Lower lobe of right lung (tissue), 2 donors: Measurements from ENCODE around the gene TSC2. TPM values are rescaled to one million over a fixed set of nuclear protein-coding genes. Genes with fewer than 3 reads are reported as not detected.
A peak's percentile ranks its signal among the peaks of the same experiment; 100 is the strongest.

Experiments used
- ATAC-seq, 2 donors: fragments of 200-7000 bp; cut with Tn5 transposase; one replicate each; pipeline ENCODE4 v1.9.1; 2020 to 2022; ENCODE audit warnings: mild to moderate bottlenecking in 2 of 2, moderate library complexity in 2 of 2
- DNase-seq: peaks from one replicate; pipeline ENCODE4 v3.0.0-alpha.2; 2020
- H3K27ac ChIP-seq: fragments of 200-600 bp; one replicate; pipeline ENCODE4 v1.8.0; 2022
- H3K27me3 ChIP-seq: fragments of 200-600 bp; one replicate; pipeline ENCODE4 v1.8.0; 2022; ENCODE audit warnings: low read depth
- H3K36me3 ChIP-seq: fragments of 200-600 bp; one replicate; pipeline ENCODE4 v1.8.0; 2022; ENCODE audit warnings: mild to moderate bottlenecking
- H3K4me1 ChIP-seq: fragments of 200-600 bp; one replicate; pipeline ENCODE4 v1.8.0; 2022
- H3K4me3 ChIP-seq: fragments of 200-600 bp; one replicate; pipeline ENCODE4 v1.8.0; 2022; ENCODE audit warnings: mild to moderate bottlenecking
- H3K9me3 ChIP-seq: fragments of 200-600 bp; one replicate; pipeline ENCODE4 v1.8.0; 2022
- CTCF ChIP-seq: fragments of 200-600 bp; IDR thresholded peaks from one replicate; pipeline ENCODE4 v1.8.0; 2022; ENCODE audit warnings: antibody characterized with exemption, mild to moderate bottlenecking
- intact Hi-C: fragments of 100-400 bp; cut with DNase I; formaldehyde crosslinking; loops from one replicate; pipeline ENCODE4 v1.11.0; 2022
- total RNA-seq: library from RNA; stranded (reverse); fragmentation: NEBNext Ultra II Directional; extraction: Animal tissue kit (Norgen Biotek cat#: 25700); gene quantifications from one replicate; pipeline ENCODE4 v1.2.1, GENCODE V29; 2021
- donor health status: DM: no; HTN: yes; CAD: no; lungs with severe emphysema.

TSC2 gene
- total RNA-seq, 1 donor from 2014 or later, result 123 TPM

GRCh38 chr16:2045965-2046892 lies 1.6 kb upstream of the TSC2 start:
- no peak for ATAC-seq
- intact Hi-C loops, result no loop called here
- Histone ChIP-seq H3K36me3 (peaks cover 13% of the 10 kb centered on the region), H3K9me3 (no peaks in the 10 kb centered on the region), H3K27me3 (no peaks in the 10 kb centered on the region), H3K27ac (peak overlapping the region; percentile 82), H3K4me3 (peak overlapping the region; percentile 96), H3K4me1 (peaks cover 71% of the 10 kb centered on the region)
- DNase-seq, result no peak
- no peak for TF ChIP-seq CTCF

- H3K4me1 ChIP-seq, result peaks cover 64% of the 10 kb centered on the region
- TF ChIP-seq CTCF, result no peak
Measured at GRCh38 chr16:2046893-2047329, 874 bp upstream of the TSC2 start.

DNA sequence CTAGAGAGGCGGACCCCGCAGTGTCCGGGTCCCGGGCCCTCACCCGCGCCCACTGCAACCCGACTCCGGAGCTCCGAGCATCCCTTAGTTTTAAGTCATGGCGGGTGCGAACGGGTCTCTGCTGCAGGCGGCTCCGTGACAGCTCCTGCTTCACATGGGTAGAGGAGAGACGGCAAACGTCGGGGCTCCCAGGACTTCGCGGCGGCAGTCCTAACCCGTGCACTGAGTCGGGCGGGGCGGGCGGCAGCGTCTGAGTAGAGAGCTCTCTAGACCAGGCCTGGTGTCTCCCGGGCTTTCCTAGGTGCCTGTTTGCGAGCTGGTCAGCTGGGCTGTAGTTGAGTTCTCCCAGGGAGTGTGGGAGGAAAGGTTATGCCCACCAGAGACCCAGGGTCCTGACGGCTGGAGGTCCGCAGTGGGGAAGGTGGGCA lies 345 bp downstream of the TSC2 start:
- ATAC-seq, result peak in 1 of 2 donors; percentile 13
- TF ChIP-seq CTCF, result no peak
- H3K9me3 ChIP-seq, result no peaks in the 10 kb centered on the region

More at GRCh38 chr16:2046893-2047329, 874 bp upstream of the TSC2 start:
- H3K36me3 ChIP-seq, result peaks cover 19% of the 10 kb centered on the region
- peak overlapping the region; percentile 82 for H3K27ac ChIP-seq
- no peaks in the 10 kb centered on the region for H3K9me3 ChIP-seq
- peak overlapping the region; percentile 96 for H3K4me3 ChIP-seq
- no peak for DNase-seq
- H3K27me3 ChIP-seq, result no peaks in the 10 kb centered on the region
- ATAC-seq, result no peak
- intact Hi-C loops, result no loop called here

DNA sequence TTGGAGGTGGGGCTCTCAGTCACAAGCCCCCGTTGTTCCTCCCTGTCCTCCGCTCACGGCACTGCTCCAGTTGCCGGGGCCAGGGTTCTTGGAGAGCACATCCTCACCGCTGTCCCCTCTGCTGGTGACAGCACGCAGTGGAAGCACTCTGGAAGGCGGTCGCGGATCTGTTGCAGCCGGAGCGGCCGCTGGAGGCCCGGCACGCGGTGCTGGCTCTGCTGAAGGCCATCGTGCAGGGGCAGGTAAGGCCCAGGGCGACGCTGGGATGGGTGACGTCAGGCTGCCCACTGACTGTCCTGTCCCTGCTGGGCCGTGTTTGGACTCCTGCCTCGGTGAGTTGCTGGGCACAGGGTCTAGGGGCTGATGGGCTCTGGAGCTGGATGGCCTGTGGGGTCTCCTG lies 5.4 kb downstream of the TSC2 start:
- ATAC-seq, result no peak
- H3K4me3 ChIP-seq, result no peak overlapping the region
- intact Hi-C loops, result no loop called here
- H3K9me3 ChIP-seq, result no peaks in the 10 kb centered on the region
- H3K36me3 ChIP-seq, result peaks cover 76% of the 10 kb centered on the region
- no peak for TF ChIP-seq CTCF
- H3K27ac ChIP-seq, result no peak overlapping the region
- peaks cover 11% of the 10 kb centered on the region for H3K4me1 ChIP-seq
- no peak for DNase-seq
- H3K27me3 ChIP-seq, result no peaks in the 10 kb centered on the region

More for the DNA sequence above, 345 bp downstream of the TSC2 start:
- H3K27me3 ChIP-seq, result no peaks in the 10 kb centered on the region
- H3K4me1 ChIP-seq, result peaks cover 54% of the 10 kb centered on the region
- no peak for DNase-seq
- intact Hi-C loops, result no loop called here
- H3K36me3 ChIP-seq, result peaks cover 32% of the 10 kb centered on the region
- peak overlapping the region; percentile 82 for H3K27ac ChIP-seq
- H3K4me3 ChIP-seq, result peak overlapping the region; percentile 96

- H3K4me1 ChIP-seq, result peaks cover 4% of the 10 kb centered on the region
- no peaks in the 10 kb centered on the region for H3K27me3 ChIP-seq
- ATAC-seq (peak in 1 of 2 donors; percentile 10), DNase-seq (no peak)
- H3K27ac ChIP-seq, result no peak overlapping the region
- H3K36me3 ChIP-seq, result peaks cover 82% of the 10 kb centered on the region
- intact Hi-C loops, result no loop called here
- H3K4me3 ChIP-seq, result no peak overlapping the region
- no peak for TF ChIP-seq CTCF
- H3K9me3 ChIP-seq, result no peaks in the 10 kb centered on the region
Measured at GRCh38 chr16:2053897-2054296, 6.1 kb downstream of the TSC2 start.
